HPDE6-E6E7 (cell line): ENCODE data around the gene AP3B2.

Source experiments
- DNase-seq: peaks from one replicate; pipeline ENCODE4 v3.0.0; 2011; ENCODE audit warnings: missing footprints; ENCODE audit errors: extremely low spot score

AP3B2 gene

GRCh38 chr15:82698711-82699345 lies 10.8 kb downstream of the AP3B2 start:
- DNase-seq, result no peak

DNA sequence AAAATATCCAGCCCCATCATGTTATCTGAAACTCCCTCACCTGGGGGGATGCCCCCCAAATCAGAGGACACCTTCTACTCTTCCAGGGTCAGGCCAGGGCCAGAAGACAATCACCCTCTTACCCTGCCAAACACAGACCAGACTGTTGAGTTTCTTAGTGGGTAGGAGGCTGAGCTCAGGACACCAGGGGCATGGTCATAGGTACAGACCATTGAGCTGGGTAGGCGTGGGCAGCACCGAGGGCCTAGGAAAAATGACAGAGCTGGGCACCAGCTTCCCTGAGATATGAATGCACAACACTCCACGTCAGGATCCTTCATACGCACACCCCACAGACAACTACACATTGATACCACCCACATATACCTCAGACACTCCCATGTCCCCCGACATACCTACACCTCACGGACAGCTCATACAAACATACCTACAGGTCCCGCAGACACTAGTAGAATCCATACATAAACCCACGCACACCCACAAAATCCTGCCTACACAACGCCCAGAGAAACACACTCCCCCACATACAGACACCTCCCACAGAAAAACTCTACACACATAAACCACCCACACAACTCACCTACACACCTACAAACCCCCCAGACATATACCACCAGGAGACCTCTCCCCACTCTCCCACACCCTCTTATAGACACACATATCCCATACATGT lies 11.8 kb downstream of the AP3B2 start:
- no peak for DNase-seq

DNA sequence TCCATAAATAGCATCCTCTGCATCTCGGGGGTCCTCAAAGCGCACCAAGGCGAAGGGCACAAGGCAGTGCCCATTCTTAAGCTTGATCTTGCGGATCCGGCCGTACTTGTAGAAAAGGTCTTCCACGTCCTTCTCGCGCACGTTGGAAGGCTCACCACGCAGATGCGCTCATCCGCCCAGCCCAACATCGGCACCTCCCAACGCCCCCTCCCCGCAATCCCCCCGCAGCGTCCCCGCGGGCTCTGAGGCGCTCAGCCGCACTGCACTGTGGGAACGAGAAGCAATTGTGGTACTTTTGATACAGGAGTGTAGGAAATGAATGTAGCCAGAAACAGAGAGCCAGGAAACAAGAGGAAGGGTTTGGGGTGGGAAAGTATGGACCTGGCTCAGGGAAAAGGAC lies 17.5 kb downstream of the AP3B2 start:
- DNase-seq, result no peak

GRCh38 chr15:82689147-82689546 lies 20.5 kb downstream of the AP3B2 start:
- no peak for DNase-seq

GRCh38 chr15:82688691-82689090 lies 21.0 kb downstream of the AP3B2 start:
- no peak for DNase-seq

GRCh38 chr15:82681371-82681770 lies 28.3 kb downstream of the AP3B2 start:
- DNase-seq, result no peak

- DNase-seq, result peak; percentile 76
Observed at GRCh38 chr15:82680200-82681102, 29.2 kb downstream of the AP3B2 start.

DNA sequence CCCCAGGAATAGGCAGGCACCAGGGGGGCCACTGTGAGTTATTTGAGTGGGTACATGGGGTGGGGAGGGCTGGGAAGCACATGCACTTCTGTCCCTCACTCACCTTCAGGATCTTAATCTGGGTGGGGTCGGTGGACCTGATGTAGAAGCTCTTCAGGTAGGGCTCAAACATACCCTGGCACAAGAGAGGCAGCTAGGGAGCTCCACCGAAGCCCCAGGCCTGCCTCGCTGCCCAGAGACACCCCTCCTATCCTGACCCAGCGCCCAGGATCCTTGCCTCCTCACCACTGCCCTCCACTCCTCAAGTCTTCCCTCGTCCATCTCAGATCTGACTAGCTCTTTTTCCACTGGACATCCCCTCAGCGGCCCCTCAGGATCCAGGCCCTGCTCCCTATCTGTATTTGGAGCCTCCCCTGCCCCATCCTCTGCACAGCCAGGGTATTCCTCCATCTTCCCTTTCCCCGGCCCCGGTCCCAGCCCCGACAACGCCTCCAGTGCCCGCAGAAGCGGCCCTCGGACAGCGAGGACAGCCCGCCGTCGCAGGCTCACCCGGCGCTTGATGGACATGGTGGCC lies 30.0 kb downstream of the AP3B2 start:
- no peak for DNase-seq

DNA sequence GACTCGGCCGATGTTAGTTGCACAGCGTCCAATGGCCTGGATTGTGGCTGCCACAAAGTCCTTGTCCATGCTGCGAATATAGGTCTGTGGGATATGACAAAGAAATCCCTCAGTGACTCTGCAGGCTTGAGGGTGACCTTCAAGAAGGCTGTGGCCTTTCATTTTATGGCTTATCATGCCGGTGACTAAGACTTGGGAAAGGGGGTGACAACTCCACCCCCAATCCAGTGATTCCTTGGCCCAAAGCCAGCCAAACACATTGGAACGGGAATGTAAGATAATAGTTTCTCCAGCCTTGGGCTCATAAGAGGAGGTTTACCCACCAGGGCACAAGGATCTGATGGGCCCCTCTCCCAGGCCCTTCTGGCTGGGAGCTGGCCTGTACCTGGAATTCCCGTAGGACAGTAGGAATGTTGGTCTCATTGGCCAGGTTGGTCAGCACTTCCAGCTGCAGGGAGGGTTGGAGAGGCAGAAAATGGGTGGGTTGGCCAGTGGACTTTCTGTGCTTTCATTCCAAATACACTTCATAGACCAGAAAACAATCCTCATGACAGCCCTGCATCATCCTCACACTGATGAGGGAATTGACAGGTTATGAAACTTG lies 31.9 kb downstream of the AP3B2 start:
- DNase-seq, result no peak

- DNase-seq, result no peak
Observed at GRCh38 chr15:82674873-82675272, 34.8 kb downstream of the AP3B2 start.

GRCh38 chr15:82670699-82671098 lies 39.0 kb downstream of the AP3B2 start:
- DNase-seq, result no peak

GRCh38 chr15:82666606-82667005 lies 43.1 kb downstream of the AP3B2 start:
- no peak for DNase-seq

DNA sequence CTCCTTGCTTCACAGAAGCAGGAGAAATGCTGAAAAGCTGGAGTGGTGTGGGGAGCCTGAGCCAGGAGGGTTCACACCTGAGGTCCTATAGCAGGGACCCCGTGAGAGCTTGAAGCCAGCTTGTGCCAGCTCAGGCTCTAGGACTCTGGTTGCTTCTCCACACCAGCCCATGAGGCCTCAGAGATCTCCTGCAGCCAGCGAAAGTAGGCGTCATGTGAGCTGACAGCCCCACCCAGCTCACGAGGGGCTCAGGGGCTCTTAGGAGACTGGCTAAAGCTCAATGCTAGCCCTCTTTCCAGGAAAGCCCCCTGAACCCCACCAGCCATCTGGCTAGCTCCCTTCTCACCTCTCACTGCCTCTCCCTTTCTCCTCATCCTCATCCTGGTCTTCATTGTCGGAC lies 45.7 kb downstream of the AP3B2 start:
- DNase-seq, result no peak

- DNase-seq, result peak; percentile 31
Observed at GRCh38 chr15:82663186-82663600, 46.5 kb downstream of the AP3B2 start.

DNA sequence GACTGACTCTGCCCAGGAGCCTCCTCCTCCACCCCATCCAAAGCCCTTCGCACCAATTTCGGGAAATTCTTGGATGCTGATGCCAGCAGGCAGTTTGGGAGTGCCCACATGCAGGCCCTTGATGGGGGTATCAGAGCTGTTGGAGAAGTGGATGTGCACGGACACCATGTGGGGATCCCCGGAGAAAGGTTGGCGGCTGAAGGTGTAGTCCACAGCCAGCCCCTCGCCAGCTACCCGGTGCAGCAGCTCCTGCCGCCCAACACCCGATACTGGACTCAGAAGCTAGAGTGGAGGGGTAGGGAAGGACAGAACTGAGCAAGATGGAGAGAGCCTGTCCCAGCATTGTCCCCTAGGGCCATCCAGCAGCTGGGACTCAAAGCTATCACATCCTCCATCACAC lies 47.0 kb downstream of the AP3B2 start:
- DNase-seq, result no peak

DNA sequence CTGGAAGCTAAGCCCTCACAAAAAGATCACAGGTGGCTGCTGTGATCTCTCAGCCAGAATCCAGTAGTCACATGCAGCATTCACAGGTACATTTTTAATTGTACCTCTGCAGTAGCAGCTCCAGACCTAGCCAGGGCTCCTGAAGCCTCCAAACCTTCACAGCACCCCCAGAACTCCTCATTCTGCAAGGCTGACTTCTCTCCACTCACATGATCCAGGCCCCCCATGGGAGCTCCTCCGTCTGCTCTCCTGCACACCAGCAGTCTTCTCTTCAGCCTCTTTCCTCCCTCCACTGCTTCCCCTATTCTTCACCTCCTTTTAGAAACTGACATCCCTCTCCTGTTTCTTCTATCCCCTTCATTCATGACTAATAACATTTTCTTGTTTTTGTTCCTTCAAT lies 49.3 kb downstream of the AP3B2 start:
- DNase-seq, result no peak

GRCh38 chr15:82656641-82657266 lies 52.9 kb downstream of the AP3B2 start:
- no peak for DNase-seq

DNA sequence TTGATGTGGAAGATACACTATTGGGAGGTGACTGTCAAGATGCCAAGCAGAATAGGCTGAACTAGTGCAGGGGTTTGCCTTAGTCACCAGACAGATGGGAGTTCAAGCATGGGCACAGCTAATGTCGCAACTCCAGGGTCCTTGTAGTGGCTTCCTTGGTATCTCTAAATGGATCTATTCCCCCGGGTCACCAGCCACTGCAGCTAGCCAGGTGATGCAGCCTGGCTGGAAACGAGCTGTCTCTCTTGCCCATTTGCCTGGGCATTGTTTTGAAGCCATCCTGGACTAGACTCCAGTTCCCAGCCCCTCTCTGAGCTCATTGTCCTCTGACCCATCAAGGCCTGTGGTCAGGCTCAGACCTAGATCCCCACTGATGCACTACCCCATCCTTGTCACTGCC lies 54.1 kb downstream of the AP3B2 start:
- DNase-seq, result no peak

DNA sequence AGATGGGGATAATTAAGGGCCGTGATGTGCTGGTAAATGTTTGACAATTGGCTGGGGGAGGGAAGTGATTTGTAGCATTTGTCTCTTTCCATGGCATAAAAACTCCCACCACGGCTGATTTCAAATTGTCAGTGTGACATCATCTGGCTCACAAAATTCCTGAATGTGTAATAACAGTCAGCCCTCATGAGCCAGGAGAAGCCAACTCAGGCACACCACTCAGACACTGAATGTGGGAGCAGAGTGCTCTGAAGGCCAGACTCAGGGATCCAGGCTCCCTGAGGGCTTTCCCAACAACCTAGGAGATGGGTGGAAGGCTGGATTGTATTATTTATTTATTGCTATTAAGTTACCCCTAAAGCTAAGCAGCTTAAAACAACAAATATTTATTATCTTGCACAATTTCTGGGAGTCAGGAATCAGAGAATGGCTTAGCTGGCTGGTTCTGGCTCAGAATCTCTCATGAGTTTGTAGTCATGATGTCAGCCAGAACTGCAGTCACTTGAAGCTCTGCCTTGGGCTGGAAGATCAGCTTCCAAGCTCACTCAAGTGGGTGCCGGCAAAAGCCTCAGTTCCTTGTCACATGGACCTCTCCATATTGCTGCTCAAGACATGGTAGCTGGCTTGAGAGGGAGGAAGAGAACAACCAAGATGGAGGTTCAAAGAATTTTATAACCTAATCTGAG lies 56.0 kb downstream of the AP3B2 start:
- no peak for DNase-seq

DNA sequence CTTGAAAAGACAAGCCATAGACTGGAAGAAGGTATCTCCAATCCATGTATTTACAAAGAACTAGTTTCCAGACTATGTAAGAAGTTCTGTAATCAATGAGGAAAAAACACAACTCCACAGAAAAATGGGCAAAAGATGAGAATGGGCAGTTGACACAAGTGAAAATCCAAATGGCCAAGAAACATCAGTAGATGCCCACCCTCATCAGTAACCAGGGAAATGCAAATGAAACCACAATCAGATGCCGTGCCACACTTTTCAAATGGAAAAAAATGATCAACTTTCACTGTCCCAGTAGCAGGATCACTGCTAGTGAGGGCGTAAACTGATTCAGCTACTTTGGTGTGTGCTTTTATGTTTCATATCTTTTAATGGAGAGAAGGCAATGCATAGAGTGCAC lies 58.0 kb downstream of the AP3B2 start:
- no peak for DNase-seq
